HepG2 (cell line): ENCODE measurements around the gene VARS1. TPM values are rescaled to one million over a fixed set of nuclear protein-coding genes. Genes with fewer than 3 reads are reported as not detected.
A peak's percentile ranks its signal among the peaks of the same experiment; 100 is the strongest.

Source experiments
- CREB3 ChIP-seq: sonication (generic); formaldehyde crosslinking; IDR thresholded peaks from 2 replicates; pipeline ENCODE4 v1.5.0; 2020; ENCODE audit warnings: missing genetic modification reagents
- HNF4A ChIP-seq: sonication (generic); formaldehyde crosslinking; IDR thresholded peaks from 2 replicates; pipeline ENCODE4 v1.4.0; 2020; ENCODE audit warnings: missing genetic modification reagents
- IRF1 ChIP-seq: sonication (generic); formaldehyde crosslinking; IDR thresholded peaks from 2 replicates; pipeline ENCODE4 v1.4.0; 2020; ENCODE audit warnings: low read depth, mild to moderate bottlenecking, missing genetic modification reagents
- KLF12 ChIP-seq: sonication (generic); formaldehyde crosslinking; IDR thresholded peaks from 2 replicates; pipeline ENCODE4 v1.4.0; 2020; ENCODE audit warnings: missing genetic modification reagents, borderline replicate concordance
- PLSCR1 ChIP-seq: sonication (generic); formaldehyde crosslinking; IDR thresholded peaks from 2 replicates; pipeline ENCODE4 v1.5.0; 2020; ENCODE audit warnings: missing genetic modification reagents, mild to moderate bottlenecking, borderline replicate concordance
- PRDM10 ChIP-seq: sonication (generic); formaldehyde crosslinking; IDR thresholded peaks from 2 replicates; pipeline ENCODE4 v1.4.0; 2020; ENCODE audit warnings: low read depth, missing genetic modification reagents
- STAT6 ChIP-seq: sonication (generic); formaldehyde crosslinking; IDR thresholded peaks from 2 replicates; pipeline ENCODE4 v1.4.0; 2020; ENCODE audit warnings: missing genetic modification reagents, mild to moderate bottlenecking, borderline replicate concordance
- ZBTB26 ChIP-seq: IDR thresholded peaks from 2 replicates; pipeline ENCODE4 v1.6.1; 2016; ENCODE audit warnings: missing compliant biosample characterization, missing genetic modification reagents, borderline replicate concordance
- ZNF317 ChIP-seq: sonication (generic); formaldehyde crosslinking; IDR thresholded peaks from 2 replicates; pipeline ENCODE4 v1.5.0; 2020; ENCODE audit warnings: mild to moderate bottlenecking, missing genetic modification reagents
- ZNF550 ChIP-seq: sonication (generic); formaldehyde crosslinking; IDR thresholded peaks from 2 replicates; pipeline ENCODE4 v1.4.0; 2020; ENCODE audit warnings: mild to moderate bottlenecking, missing genetic modification reagents, borderline replicate concordance
- ZNF557 ChIP-seq: sonication (generic); formaldehyde crosslinking; IDR thresholded peaks from 2 replicates; pipeline ENCODE4 v1.4.0; 2020; ENCODE audit warnings: missing genetic modification reagents
- polyA plus RNA-seq, 8 experiments: library from polyadenylated mRNA; depleted of rRNA in 3 of 8; stranded (reverse) in 7 of 8; unstranded in 1 of 8; fragments of >200 nt; fragmentation: Illumina TruSeq in 4 of 8; extraction: Trizol in 4 of 8; gene quantifications; 2 replicates each; pipeline versions ENCODE4 v1.2.1 to v1.2.3, GENCODE V29; 2011 to 2016; ENCODE audit warnings: low read depth in 4 of 8, missing spikeins in 1 of 8, mixed read lengths in 1 of 8; ENCODE audit not compliant: insufficient read depth in 1 of 8
- total RNA-seq, 5 experiments: library from RNA; depleted of rRNA; stranded (reverse); fragments of >200 nt; fragmentation: Illumina TruSeq; extraction: Trizol; gene quantifications; 2 replicates each; pipeline ENCODE4 v1.2.3, GENCODE V29; 2016; ENCODE audit warnings: low read depth in 1 of 5

VARS1 gene
- total and polyA plus RNA-seq, 2 of the 13 experiments (the other 11 are each of a cell fraction or from before 2014, with no cell fraction given), result 14.7 to 56.1 TPM

- TF ChIP-seq PLSCR1 (CRISPR knock-in tag) (no peak), ZNF557 (CRISPR knock-in tag) (no peak), HNF4A (CRISPR knock-in tag) (peak; percentile 49), STAT6 (CRISPR knock-in tag) (no peak), KLF12 (CRISPR knock-in tag) (no peak), PRDM10 (CRISPR knock-in tag) (peak; percentile 50), IRF1 (CRISPR knock-in tag) (no peak), ZNF550 (CRISPR knock-in tag) (no peak), CREB3 (CRISPR knock-in tag) (no peak), ZBTB26 (CRISPR knock-in tag) (no peak), ZNF317 (CRISPR knock-in tag) (0 out of 2 replicates have a peak, but pooled peaks have one; percentile 34)
These were observed 24.3 kb upstream of the VARS1 start (continued) for GRCh38 chr6:31819871-31820299.
